ENCODE data around the gene TFPT. TPM values are rescaled to one million over a fixed set of nuclear protein-coding genes. Genes with fewer than 3 reads are reported as not detected.

Gene TFPT
- total RNA-seq, 2 donors from 2014 or later, result 14.0 to 16.8 TPM

DNA sequence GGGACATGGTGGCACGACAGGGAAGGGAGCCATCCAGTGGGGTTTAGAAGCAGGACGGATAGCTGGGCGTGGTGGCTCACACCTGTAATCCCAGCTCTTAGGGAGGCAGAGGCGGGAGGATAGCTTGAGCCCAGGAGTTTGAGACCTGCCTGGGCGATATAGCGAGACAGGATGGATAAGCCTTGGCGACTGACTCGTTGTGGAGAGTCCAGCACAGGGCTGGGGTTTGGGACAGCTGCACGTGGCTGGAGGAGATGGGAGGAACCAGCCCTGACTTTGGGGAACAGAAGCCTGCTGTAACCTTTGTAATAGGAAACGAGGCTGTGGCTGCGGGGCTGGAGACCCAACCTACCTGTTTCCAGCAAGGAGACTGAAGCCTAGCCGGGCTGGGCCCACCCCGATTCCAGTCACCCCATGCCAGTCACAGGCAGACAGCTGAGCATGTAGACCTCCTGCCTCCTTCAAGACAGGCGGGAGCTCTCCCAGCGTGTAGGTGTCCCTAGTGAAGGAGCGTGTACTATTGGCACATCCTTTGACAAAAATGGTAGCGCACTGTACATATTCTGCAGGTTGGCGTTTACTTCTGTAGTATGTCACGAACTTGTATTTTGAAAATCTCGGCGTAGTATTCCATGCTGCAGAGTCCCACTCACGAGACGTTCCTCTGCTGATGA lies 36.0 kb upstream of the TFPT start:
- DNase-seq (no peak), ATAC-seq (no peak)
- intact Hi-C loops (cut with DNase I), result no loop called here

DNA sequence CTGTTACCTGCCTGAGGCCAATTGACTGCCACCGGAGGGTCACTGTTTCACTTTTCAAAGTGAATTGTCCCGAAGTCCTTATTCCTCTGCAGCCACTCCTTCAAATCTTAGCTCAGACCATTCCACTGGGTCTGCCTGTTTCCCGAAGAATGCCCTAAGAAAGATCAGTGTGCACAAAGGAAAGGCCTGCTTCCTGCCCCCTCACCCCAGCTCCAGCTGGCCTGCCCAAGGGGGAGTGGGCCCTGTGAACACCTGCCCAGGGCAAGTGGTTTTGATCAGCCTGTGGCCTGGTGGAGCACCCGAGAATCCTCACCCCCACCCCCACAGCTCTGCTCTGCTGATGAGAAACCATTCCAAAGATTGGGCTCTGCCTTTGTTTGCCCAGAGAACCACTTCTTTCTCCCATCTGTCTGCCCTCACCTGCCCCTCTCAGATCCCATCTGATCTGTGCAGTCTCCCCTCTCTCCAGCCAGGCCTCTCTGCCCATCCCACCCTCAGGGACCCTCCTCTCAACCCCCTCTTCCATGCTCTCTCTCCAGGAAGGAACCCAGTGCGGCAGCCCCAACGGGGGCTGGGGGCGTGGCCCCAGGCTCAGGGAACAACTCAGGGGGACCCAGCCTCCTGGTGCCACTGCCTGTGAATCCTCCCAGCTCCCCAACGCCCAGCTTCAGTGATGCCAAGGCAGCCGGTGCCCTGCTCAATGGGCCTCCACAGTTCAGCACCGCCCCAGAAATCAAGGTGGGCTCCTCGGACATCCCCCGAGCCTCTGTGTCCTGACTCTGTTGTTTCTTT lies 33.8 kb upstream of the TFPT start:
- intact Hi-C loops (cut with DNase I), result no loop called here
- DNase-seq (no peak), ATAC-seq (no peak)

DNA sequence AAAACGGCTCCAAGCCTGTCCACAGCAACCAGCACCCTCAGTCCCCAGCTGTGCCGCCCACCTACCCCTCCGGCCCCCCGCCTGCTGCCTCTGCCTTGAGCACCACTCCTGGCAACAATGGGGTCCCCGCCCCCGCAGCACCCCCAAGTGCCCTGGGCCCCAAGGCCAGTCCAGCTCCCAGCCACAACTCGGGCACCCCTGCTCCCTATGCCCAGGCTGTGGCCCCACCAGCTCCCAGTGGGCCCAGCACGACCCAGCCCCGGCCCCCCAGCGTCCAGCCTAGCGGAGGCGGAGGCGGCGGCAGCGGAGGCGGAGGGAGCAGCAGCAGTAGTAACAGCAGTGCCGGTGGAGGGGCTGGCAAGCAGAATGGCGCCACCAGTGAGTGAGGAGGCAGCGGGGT lies 32.7 kb upstream of the TFPT start:
- intact Hi-C loops (cut with DNase I), result no loop called here
- ATAC-seq, result no peak
- DNase-seq, result no peak

DNA sequence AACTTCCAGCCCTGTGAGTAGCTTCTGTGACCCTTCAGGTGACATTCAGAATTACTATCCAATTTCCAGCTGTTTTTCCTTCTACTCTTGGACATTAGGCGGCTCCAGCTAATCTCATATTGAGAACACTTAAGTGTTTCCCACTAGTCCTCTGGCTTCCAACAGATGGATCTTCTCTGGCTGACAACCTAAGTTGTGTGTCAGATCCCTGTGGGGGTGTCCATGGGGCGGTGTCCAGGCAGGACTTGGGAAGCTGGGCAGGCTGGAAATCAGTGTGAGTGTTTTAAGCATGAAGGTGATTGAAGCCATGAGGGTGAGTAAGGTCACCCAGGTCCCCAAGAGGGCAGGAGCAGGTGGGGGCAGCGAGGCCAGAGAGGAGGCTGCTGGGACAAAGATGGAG lies 32.2 kb upstream of the TFPT start:
- no peak for DNase-seq
- intact Hi-C loops (cut with DNase I), result no loop called here
- ATAC-seq, result peak in 1 of 2 donors; percentile 50

- ATAC-seq, result no peak
These were observed 30.2 kb upstream of the TFPT start for GRCh38 chr19:54145541-54146158.

GRCh38 chr19:54142166-54142780 lies 26.8 kb upstream of the TFPT start:
- intact Hi-C loops (cut with DNase I), result no loop called here
- no peak for DNase-seq
- ATAC-seq, result no peak

More at GRCh38 chr19:54145541-54146158, 30.2 kb upstream of the TFPT start:
- DNase-seq, result no peak
- intact Hi-C loops (cut with DNase I), result no loop called here

DNA sequence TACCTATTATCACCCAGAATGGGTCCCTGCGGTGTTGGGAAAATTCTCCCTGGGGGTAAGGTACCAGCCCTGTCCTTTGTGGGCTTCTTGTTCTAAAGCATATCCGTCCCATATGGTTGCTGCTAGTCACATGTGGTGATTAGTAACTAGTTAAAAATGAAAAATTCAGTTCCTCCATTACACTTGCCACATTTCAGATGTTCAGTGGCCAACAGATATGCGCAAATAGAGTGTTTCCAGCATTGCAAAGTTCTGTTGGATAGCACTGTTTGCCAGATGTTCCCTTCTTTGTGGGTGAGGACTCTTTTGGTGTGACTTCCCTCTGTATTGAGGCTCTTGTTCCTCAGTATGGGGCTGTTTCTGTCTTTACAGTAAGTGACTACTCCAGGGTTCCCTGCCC lies 25.9 kb upstream of the TFPT start:
- intact Hi-C loops (cut with DNase I), result no loop called here
- DNase-seq (no peak), ATAC-seq (no peak)

DNA sequence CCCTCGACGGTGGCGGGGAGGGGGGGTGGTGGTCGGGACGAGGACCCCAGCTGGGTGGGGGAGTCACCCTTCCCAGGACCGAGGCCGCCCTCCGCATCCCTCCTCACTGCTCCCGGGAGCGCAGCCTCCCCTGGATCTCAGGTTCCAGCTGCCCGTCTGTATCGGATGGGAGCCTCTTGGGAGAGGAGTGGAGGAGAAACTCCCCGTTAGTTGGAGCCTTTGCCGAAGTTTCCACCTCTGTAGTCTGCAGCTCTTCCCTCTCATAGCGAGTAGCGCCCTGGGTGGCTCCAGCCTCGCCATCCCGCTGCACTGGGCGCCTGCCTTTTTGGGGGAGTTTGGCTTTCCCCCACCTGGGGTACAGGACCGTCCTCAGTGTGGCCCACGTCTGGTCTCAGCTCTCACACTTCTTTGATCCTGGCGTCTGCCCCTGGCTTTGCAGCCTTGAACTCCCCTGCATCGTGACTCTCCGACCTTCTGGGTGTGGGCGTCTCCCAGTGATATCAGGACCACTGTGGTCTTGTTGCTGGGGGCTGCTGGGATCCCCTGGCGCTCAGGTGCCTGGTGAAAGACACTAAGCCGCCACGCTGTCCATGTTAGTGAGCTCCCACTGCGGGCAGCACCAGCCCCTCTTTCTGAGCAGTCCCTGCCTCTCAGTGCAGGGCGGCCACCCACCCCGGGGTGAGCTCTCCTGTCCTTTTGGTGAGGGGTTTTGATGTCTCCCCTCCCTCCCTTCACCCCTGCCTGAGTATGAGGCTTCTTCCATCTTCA lies 23.2 kb upstream of the TFPT start:
- DNase-seq, result no peak
- intact Hi-C loops (cut with DNase I), result no loop called here
- ATAC-seq, result no peak

GRCh38 chr19:54137699-54138488 lies 22.4 kb upstream of the TFPT start, which contains the start of gene CNOT3:
TSS of gene CNOT3 (plus strand) at chr19:54137762. CDS start at chr19:54142979, 5,217 bp downstream.
- DNase-seq, result peak; percentile 45

GRCh38 chr19:54136864-54137698 lies 21.6 kb upstream of the TFPT start:
- intact Hi-C loops (cut with DNase I), result no loop called here
- DNase-seq (peak; percentile 99), ATAC-seq (peak; percentile 93)

More at GRCh38 chr19:54137699-54138488, 22.4 kb upstream of the TFPT start, which contains the start of gene CNOT3:
- intact Hi-C loops (cut with DNase I), result no loop called here
- ATAC-seq, result peak in 1 of 2 donors; percentile 1

DNA sequence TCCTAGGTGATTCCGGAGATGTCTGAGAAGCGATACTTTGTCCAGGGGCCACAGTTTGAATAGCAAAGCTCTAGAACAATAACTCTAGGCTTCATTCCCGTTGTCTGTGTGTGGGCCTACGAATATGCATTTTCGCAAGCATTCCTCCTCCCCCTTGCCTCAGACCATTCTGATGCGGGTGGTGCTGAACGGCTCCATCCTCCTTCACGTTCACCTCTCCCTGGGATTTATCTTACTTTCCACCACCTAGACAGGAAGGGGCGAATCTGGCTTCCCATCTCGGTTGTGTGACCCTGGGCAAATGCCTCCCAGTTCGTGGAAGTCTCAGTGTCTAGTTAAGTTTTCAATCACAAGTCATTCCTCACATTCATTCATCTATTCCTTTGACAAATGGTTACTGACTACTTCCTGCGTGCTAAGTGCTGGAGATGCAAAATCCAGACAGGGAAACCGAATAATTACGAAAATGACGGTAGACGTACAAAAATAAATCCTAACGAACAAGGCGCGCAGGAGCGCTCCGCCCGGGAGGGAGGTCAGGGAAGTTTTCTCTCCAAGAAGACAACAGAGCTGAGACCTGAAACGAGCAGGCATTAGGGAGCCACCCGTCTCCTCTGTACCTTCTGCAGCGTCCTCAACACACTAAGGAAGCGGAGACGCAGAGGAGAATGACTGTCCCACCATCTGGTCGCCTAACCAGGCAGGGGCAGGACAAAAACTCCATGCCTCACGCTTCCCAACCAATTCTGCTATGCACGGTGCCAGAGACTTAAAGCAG lies 20.8 kb upstream of the TFPT start:
- intact Hi-C loops (cut with DNase I), result no loop called here
- no peak for ATAC-seq
- no peak for DNase-seq

DNA sequence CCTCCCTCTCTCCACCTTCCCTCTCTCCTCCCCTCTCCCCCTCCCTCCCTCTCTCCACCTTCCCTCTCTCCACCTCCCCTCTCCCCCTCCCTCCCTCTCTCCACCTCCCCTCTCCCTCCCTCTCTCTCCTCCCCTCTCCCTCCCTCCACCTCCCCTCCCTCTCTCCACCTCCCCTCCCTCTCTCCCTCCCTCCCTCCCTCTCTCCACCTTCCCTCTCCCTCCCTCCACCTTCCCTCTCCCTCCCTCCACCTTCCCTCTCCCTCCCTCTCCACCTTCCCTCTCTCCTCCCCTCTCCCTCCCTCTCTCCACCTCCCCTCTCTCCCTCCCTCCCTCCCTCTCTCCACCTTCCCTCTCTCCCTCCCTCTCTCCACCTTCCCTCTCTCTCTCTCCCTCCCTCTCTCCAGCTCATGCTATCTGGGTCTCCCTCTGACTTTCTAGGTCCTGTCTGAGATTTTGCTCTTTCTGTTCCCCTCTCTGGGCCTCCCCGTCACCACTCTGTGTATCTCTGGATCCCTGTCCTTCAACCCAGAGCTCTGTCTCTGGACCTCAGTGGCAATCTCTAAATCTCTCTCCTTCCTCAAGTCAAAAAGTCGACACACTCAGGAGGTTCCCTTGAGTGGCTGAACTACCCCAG lies 18.6 kb upstream of the TFPT start:
- intact Hi-C loops (cut with DNase I), result no loop called here
- DNase-seq, result no peak
- no peak for ATAC-seq

DNA sequence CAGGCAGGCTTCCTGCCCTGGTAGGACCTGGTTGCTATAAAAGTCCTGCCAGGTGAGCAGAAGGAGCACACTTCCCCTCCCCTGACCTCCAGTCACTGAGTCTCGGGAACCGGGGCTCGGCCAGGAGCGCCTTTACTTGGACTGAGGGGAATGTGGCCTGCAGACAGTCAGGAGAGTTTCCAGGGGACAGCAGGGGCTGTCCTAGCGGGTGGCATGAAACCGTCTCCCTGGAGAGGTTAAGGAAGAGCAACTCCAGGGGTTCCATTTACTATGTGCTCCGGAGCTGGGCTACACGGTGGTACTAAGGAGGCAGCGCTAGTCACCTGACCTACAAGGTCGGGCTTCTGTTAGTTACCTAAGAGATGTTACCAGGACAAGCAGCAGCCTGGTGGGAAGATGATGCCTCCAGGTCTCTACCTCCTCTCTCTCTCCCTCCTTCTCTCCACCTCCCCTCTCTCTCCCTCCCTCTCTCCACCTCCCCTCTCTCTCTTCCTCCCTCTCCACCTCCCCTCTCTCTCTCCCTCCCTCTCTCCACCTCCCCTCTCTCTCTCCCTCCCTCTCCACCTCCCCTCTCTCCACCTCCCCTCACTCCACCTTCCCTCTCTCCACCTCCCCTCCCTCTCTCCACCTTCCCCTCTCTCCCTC lies 18.0 kb upstream of the TFPT start:
- intact Hi-C loops (cut with DNase I), result no loop called here
- ATAC-seq (no peak), DNase-seq (no peak)

GRCh38 chr19:54129617-54129996 lies 14.2 kb upstream of the TFPT start:
- intact Hi-C loops (cut with DNase I), result no loop called here
- ATAC-seq, result no peak
- no peak for DNase-seq

- no peak for DNase-seq
- intact Hi-C loops (cut with DNase I), result no loop called here
- ATAC-seq, result no peak
These were observed 13.5 kb upstream of the TFPT start for GRCh38 chr19:54128796-54129616.
